ENCODE results near the gene PLAC9. TPM values are rescaled to one million over a fixed set of nuclear protein-coding genes. Genes with fewer than 3 reads are reported as not detected.

The PLAC9 gene
- total RNA-seq, 1 donor from 2014 or later, result not detected

DNA sequence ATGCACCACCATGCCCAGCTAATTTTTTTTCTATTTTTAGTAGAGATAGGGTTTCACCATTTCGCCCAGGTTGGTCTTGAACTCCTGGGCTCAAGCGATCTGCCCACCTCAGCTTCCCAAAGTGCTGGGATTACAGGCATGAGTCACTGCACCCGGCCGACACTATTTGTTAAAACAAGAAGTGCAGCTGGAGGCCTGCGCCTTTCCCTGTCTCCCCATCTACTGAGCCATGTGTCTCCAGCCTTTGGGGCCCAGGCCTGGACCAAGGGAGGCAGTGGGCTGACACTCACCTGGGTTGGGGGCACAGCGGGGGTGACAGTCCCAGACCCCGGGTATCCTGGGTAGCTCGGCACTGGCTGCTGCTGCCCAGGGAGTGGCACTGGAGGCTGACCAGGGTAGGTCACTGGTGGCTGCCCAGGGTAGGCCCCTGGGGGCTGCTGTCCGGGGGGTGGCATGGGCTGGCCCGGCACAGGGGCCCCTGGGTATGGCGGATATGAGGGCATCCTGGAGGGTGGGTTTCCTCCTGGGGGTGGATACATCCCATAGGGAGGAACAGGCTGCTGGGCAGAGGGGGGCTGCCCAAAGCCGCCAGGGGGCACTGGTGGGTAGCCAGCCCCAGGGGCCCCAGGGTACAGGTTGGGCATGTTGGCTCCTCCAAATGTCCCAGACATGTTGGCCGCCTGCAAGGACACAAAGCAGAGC lies 36.3 kb downstream of the PLAC9 start:
- Mint-ChIP-seq H3K9me3 (no peaks in the 10 kb centered on the region), H3K36me3 (ENCODE audit: low read depth) (peaks cover 34% of the 10 kb centered on the region), H3K4me1 (ENCODE audit: low read depth) (peaks cover 6% of the 10 kb centered on the region)

DNA sequence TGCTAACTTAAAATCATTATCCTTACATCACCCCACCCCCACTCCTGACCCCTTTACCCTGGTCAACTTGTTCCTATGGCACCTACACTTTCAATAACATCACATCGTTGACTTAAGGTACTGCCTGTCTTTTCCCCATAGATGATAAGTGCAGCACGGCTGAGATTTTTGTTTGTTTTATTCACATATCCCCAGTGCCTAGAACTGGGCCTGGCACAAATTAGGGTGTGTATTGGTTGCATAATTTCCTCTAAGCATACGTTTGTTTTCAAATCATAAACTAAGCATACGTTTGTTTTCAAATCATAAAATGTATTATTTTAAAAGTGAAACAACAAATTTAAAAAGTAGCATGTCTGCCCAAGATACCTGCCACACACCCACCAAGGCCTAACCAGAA lies 37.5 kb downstream of the PLAC9 start:
- Mint-ChIP-seq H3K36me3 (ENCODE audit: low read depth) (peaks cover 28% of the 10 kb centered on the region), H3K4me1 (ENCODE audit: low read depth) (peaks cover 6% of the 10 kb centered on the region), H3K4me3 (ENCODE audit: low read depth) (no peak overlapping the region), H3K9me3 (no peaks in the 10 kb centered on the region), H3K27me3 (ENCODE audit: low read depth) (no peaks in the 10 kb centered on the region), H3K27ac (no peak overlapping the region)
- no peak for DNase-seq (ENCODE audit: low spot score)
- intact Hi-C loops (cut with micrococcal nuclease), result no loop called here

More for the DNA sequence above, 36.3 kb downstream of the PLAC9 start:
- Mint-ChIP-seq H3K27me3 (ENCODE audit: low read depth) (no peaks in the 10 kb centered on the region), H3K27ac (no peak overlapping the region), H3K4me3 (ENCODE audit: low read depth) (no peak overlapping the region)
- intact Hi-C loops (cut with micrococcal nuclease), result no loop called here
- no peak for DNase-seq (ENCODE audit: low spot score)

DNA sequence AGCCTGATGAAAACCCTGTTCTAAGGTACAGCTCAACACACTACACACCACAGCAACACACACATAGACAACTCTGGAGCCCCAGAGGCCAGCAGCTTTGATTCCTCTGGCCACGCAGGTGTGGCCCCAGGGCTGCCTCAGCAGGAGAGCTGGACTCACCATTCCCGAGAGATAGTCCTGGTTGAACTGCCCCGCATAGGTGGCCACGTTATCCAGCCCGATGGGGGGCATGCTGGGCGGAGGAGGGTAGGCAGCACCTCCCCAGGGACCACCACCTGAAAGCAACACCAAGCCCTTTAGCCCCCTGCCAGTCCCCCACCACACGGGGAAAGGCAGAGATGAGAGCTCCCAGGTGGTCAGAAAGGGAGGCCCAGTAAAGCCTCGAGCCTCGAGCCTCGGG lies 38.1 kb downstream of the PLAC9 start:
- Mint-ChIP-seq H3K4me1 (ENCODE audit: low read depth) (peaks cover 6% of the 10 kb centered on the region), H3K27ac (no peak overlapping the region), H3K27me3 (ENCODE audit: low read depth) (no peaks in the 10 kb centered on the region), H3K4me3 (ENCODE audit: low read depth) (no peak overlapping the region), H3K9me3 (no peaks in the 10 kb centered on the region), H3K36me3 (ENCODE audit: low read depth) (peaks cover 25% of the 10 kb centered on the region)
- intact Hi-C loops (cut with micrococcal nuclease), result no loop called here
- DNase-seq (ENCODE audit: low spot score), result no peak

DNA sequence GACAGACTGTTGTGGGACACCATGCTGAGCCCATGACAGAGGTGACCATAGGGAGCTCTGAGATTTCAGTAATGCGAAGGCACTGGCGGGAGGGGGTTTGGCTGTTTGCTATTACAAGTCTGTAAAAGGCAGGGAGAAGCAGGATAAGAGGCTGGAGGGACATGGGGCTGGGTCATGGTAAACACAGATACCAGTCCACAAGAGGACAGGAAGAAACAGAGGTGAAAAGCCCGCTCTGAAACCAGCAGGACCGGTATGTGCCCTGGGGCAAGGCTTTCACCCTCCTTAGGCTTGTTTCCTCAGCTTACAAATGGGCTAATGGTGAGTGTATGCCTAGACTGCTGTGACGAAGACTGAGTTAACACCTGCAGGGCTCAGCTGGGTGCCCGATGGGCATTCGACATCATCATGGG lies 38.7 kb downstream of the PLAC9 start:
- no peak overlapping the region for H3K4me3 Mint-ChIP-seq (ENCODE audit: low read depth)
- H3K9me3 Mint-ChIP-seq, result no peaks in the 10 kb centered on the region
- H3K27ac Mint-ChIP-seq, result no peak overlapping the region
- H3K36me3 Mint-ChIP-seq (ENCODE audit: low read depth), result peaks cover 19% of the 10 kb centered on the region
- DNase-seq (ENCODE audit: low spot score), result no peak
- H3K4me1 Mint-ChIP-seq (ENCODE audit: low read depth), result peaks cover 2% of the 10 kb centered on the region
- no peaks in the 10 kb centered on the region for H3K27me3 Mint-ChIP-seq (ENCODE audit: low read depth)
- intact Hi-C loops (cut with micrococcal nuclease), result no loop called here

DNA sequence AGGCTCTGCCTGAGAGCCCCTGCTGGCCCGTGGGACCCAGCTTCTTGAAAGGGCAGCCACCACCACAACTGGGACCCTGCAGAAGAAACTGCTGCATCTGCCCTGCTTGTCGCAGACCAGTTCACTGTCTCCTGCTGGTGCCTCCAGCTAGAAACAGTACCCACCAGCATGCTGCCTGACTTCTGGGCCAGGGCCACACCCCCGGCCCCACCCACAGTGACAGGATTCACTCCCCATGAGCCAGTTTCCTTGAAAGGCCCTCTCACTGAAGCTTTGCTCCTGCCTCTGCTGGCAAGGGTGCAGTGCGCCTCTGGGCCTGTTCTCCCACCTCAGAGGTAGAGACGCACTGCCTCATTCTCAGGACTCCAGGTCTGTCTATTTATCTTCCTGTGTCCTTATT lies 40.4 kb downstream of the PLAC9 start:
- Mint-ChIP-seq H3K27ac (no peak overlapping the region), H3K4me1 (ENCODE audit: low read depth) (peaks cover 4% of the 10 kb centered on the region), H3K9me3 (no peaks in the 10 kb centered on the region), H3K27me3 (ENCODE audit: low read depth) (no peaks in the 10 kb centered on the region), H3K36me3 (ENCODE audit: low read depth) (peaks cover 12% of the 10 kb centered on the region), H3K4me3 (ENCODE audit: low read depth) (no peak overlapping the region)
- DNase-seq (ENCODE audit: low spot score), result no peak
- intact Hi-C loops (cut with micrococcal nuclease), result no loop called here

DNA sequence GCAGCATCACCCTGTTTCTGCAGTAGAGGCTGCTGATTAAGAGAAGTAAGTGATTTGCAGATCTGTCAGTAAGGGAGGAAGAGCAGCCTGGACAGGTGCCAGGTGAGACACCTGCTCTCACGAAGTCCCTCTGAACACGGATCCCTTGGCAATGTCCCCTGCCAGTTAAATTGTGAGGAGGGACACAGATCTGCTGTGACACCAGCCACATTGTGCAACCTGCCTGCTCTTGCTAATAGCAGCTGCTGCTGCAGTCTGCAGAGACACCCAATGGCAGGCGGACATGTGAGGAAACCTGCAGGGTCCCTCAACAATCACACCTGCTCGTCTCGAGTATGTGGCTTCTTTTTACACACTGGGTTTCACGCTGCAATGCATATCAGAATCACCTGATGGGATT lies 40.9 kb downstream of the PLAC9 start:
- no peak for DNase-seq (ENCODE audit: low spot score)
- no peaks in the 10 kb centered on the region for H3K27me3 Mint-ChIP-seq (ENCODE audit: low read depth)
- peaks cover 17% of the 10 kb centered on the region for H3K36me3 Mint-ChIP-seq (ENCODE audit: low read depth)
- H3K4me1 Mint-ChIP-seq (ENCODE audit: low read depth), result peaks cover 4% of the 10 kb centered on the region
- H3K4me3 Mint-ChIP-seq (ENCODE audit: low read depth), result no peak overlapping the region
- H3K9me3 Mint-ChIP-seq, result no peaks in the 10 kb centered on the region
- intact Hi-C loops (cut with micrococcal nuclease), result no loop called here
- H3K27ac Mint-ChIP-seq, result no peak overlapping the region

DNA sequence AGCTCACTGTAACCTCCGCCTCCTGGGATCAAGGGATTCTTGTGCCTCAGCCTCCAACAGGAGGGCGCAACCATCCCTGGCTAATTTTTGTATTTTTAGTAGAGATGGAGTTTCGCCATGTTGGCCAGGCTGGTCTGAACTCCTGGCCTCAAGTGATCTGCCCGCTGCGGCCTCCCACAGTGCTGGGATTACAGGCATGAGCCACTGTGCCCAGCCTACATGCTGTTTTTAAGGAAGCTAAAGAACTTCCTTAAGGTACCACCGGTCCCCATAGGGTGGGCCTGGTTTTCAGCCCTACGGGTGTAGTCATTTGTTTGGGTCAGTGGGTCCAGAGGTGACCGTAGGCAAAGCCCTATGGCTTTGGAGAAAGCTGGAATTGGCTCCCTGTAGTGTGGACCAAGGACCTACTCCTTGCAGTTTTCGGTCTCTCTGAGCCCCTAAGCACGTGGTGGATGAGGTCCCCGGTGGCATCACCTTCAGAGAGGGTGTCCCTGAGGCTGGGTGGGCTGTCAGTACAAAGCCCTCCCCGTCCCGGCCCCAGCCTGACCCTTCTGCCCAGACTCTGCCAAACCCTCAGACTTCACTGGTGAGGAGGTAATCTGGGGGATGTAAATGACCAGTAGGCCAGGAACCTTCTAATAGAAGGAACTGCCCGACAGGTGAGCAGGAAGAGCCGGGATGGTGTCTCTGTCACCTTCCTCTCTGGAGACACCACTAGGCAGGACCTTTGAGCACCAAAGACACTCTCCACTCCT lies 42.3 kb downstream of the PLAC9 start:
- DNase-seq (ENCODE audit: low spot score), result no peak
- H3K4me1 Mint-ChIP-seq (ENCODE audit: low read depth), result peaks cover 11% of the 10 kb centered on the region
- no peak overlapping the region for H3K27ac Mint-ChIP-seq
- intact Hi-C loops (cut with micrococcal nuclease), result no loop called here
- H3K4me3 Mint-ChIP-seq (ENCODE audit: low read depth), result no peak overlapping the region
- H3K36me3 Mint-ChIP-seq (ENCODE audit: low read depth), result peaks cover 17% of the 10 kb centered on the region
- H3K27me3 Mint-ChIP-seq (ENCODE audit: low read depth), result no peaks in the 10 kb centered on the region
- H3K9me3 Mint-ChIP-seq, result no peaks in the 10 kb centered on the region

DNA sequence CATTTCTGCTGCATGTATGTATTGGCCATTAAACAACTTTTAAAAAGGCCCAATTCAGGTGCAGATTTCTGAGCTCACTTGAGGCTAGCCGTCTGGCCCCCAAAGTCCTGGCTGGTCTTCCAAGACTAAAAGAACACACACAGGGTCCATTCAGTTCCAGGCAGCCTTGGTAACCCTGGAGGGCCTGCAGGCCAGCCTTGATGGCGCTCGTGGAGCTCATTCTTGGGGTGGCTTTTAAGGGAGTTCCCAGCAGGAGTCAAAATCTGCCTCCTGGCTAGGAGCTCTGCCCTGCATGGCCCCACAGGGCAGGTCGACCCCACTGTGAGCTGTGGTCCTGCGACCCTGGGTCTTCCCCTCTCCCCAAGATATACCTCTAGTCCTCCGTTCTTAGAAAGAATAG lies 44.0 kb downstream of the PLAC9 start:
- Mint-ChIP-seq H3K36me3 (ENCODE audit: low read depth) (peaks cover 20% of the 10 kb centered on the region), H3K4me3 (ENCODE audit: low read depth) (no peak overlapping the region), H3K27ac (peak overlapping the region; percentile 4), H3K9me3 (no peaks in the 10 kb centered on the region), H3K4me1 (ENCODE audit: low read depth) (peaks cover 15% of the 10 kb centered on the region), H3K27me3 (ENCODE audit: low read depth) (no peaks in the 10 kb centered on the region)
- intact Hi-C loops (cut with micrococcal nuclease), result no loop called here
- no peak for DNase-seq (ENCODE audit: low spot score)

DNA sequence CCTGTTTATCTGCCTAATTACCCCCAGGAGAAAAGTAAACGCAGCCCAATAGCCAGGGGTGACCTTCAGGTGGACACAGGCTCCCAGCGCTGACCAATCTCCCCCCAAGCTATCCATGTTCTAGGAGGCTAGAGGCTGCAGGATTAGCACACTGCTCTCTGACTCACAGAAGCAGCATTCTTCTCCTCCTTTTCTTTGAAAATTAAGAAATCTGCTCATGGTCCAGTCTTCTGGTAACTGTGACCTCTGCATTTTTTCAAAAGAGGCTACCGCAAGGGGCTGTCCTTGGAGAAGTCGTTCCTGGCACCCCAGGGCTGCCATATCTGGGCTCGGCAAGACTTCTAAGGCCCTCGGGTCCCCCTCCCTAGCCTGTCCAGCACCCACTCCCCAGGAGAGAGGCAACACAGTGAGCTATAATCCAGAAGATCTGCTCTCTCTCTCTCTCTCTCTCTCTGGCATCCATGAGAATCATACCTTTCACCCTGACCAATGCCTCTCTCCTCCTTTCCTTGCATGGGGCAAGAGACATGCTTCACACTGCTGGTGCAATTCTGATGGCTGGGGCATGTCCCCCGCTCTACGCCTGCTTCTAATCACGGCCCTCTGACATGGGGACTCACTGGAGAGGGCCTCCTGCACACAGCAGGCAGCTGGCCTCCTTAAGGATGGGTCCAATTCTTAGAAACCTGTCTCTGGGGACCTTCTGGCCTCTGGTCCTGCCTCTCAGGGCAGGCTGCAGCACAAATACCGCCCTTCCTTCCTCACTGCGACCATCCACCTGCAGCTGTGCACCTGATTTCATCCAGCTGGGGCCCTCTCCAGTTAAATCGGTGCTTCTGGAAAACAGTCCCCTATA lies 45.5 kb downstream of the PLAC9 start:
- H3K9me3 Mint-ChIP-seq, result no peaks in the 10 kb centered on the region
- DNase-seq (ENCODE audit: low spot score), result no peak
- peaks cover 16% of the 10 kb centered on the region for H3K36me3 Mint-ChIP-seq (ENCODE audit: low read depth)
- H3K27ac Mint-ChIP-seq, result peak overlapping the region; percentile 46
- intact Hi-C loops (cut with micrococcal nuclease), result no loop called here
- H3K27me3 Mint-ChIP-seq (ENCODE audit: low read depth), result no peaks in the 10 kb centered on the region
- H3K4me1 Mint-ChIP-seq (ENCODE audit: low read depth), result peaks cover 24% of the 10 kb centered on the region
- no peak overlapping the region for H3K4me3 Mint-ChIP-seq (ENCODE audit: low read depth)

DNA sequence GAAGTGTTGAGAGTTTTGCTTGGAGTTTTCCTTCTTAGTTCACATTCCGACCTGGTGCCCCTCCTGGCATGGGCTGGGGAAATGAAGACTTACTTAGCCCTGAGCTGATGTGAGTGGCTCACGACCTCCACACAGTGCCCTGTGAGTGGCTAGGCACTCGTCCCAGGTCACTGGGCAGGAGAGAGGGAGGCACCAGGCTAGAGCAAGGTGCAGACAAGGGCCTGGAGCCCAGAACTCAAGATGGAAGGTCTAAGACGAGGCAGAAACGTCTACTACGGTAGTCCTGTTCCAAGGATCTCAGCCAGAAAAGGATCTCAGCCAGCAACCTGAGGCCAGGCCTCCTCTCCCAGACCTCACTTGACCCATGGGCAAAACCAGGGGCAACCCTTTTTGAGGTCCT lies 50.5 kb downstream of the PLAC9 start:
- Mint-ChIP-seq H3K9me3 (no peaks in the 10 kb centered on the region), H3K4me1 (ENCODE audit: low read depth) (peaks cover 59% of the 10 kb centered on the region), H3K27ac (peak overlapping the region; percentile 19), H3K4me3 (ENCODE audit: low read depth) (no peak overlapping the region), H3K36me3 (ENCODE audit: low read depth) (peaks cover 30% of the 10 kb centered on the region), H3K27me3 (ENCODE audit: low read depth) (no peaks in the 10 kb centered on the region)
- no peak for DNase-seq (ENCODE audit: low spot score)
- intact Hi-C loops (cut with micrococcal nuclease), result loop anchor here (5.0 kb wide), 1 partner anchor 36 kb away; no protein-coding TSS in a partner anchor

DNA sequence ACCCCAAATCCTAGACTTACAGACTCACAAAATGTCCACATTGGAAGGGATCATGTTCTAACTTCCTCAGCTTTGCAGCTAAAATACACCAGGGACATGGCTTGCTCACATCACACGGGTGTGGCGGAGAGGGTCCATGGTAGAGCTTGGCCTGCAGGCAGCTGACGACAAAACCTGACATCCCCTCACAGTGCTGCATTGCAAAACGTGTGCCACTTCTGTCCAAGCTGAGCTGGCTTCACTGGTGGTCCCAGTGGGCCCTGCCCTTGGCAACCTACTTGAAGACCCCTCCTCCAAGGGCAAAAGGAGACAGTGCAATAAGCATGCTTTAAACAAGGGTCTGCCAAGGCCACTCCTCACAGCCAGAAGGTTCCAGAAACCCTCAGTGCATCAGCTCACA lies 50.9 kb downstream of the PLAC9 start:
- no peaks in the 10 kb centered on the region for H3K9me3 Mint-ChIP-seq
- no peak overlapping the region for H3K4me3 Mint-ChIP-seq (ENCODE audit: low read depth)
- no peak for DNase-seq (ENCODE audit: low spot score)
- H3K36me3 Mint-ChIP-seq (ENCODE audit: low read depth), result peaks cover 26% of the 10 kb centered on the region
- H3K27me3 Mint-ChIP-seq (ENCODE audit: low read depth), result no peaks in the 10 kb centered on the region
- no peak overlapping the region for H3K27ac Mint-ChIP-seq
- peaks cover 62% of the 10 kb centered on the region for H3K4me1 Mint-ChIP-seq (ENCODE audit: low read depth)
- intact Hi-C loops (cut with micrococcal nuclease), result loop anchor here (5.0 kb wide), 1 partner anchor 36 kb away; no protein-coding TSS in a partner anchor

DNA sequence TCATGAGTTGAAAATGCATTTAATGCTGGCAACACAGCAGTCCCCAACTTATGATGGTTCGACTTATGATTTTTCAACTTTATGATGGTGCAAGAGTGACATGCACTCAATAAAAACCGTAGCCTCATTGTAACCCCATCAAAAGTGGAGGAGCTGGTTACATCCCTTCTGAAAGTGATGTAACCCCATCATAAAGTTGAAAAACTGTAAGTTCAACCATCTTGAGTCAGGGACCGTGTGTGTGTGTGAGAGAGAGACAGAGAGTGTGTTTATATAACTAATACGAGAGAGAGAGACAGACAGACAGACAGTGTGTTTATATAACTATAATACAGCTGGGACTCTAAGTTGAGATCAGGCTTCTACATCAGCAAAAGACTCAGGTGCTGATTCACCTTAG lies 51.8 kb downstream of the PLAC9 start:
- Mint-ChIP-seq H3K4me1 (ENCODE audit: low read depth) (peaks cover 65% of the 10 kb centered on the region), H3K9me3 (no peaks in the 10 kb centered on the region), H3K27me3 (ENCODE audit: low read depth) (no peaks in the 10 kb centered on the region), H3K36me3 (ENCODE audit: low read depth) (peaks cover 28% of the 10 kb centered on the region), H3K4me3 (ENCODE audit: low read depth) (no peak overlapping the region), H3K27ac (peak overlapping the region; percentile 39)
- no peak for DNase-seq (ENCODE audit: low spot score)
- intact Hi-C loops (cut with micrococcal nuclease), result loop anchor here (5.0 kb wide), 1 partner anchor 37 kb away; no protein-coding TSS in a partner anchor

All from activated T-helper 2 cell treated with anti-CD3 and anti-CD28 coated beads, Interferon-gamma antibody, Interleukin-2, Interleukin-4, amounts not matched to agents 10 μg/mL and 5 μg/mL and 100 μg/mL, durations not matched to agents 14 hours and 24 hours and 36 hours (primary cell).